Neural progenitor cell (in vitro differentiated cells): ENCODE measurements around the gene TRPC1. TPM values are rescaled to one million over a fixed set of nuclear protein-coding genes. Genes with fewer than 3 reads are reported as not detected.

ENCODE experiments used
- DNase-seq: peaks from one replicate; pipeline ENCODE4 v3.0.0-alpha.2; 2016; ENCODE audit warnings: low spot score
- H2AFZ ChIP-seq: fragments of 200-600 bp; sonication (generic); replicated peaks from 2 replicates; pipeline ENCODE4 v1.6.1; 2016; ENCODE audit warnings: antibody characterized with exemption
- H3F3A ChIP-seq: fragments of 200-600 bp; sonication (generic); 2 replicates; pipeline ENCODE4 v1.6.1; 2016; ENCODE audit warnings: antibody characterized with exemption, low read depth
- H3K27ac ChIP-seq: fragments of 200-600 bp; sonication (generic); 2 replicates; pipeline ENCODE4 v1.5.1; 2016; ENCODE audit warnings: mild to moderate bottlenecking
- H3K27me3 ChIP-seq: fragments of 200-600 bp; sonication (generic); 2 replicates; pipeline ENCODE4 v1.6.1; 2016; ENCODE audit warnings: mild to moderate bottlenecking, moderate library complexity
- H3K36me3 ChIP-seq: fragments of 200-600 bp; sonication (generic); 2 replicates; pipeline ENCODE4 v1.5.1; 2016
- H3K4me1 ChIP-seq: fragments of 200-600 bp; sonication (generic); 2 replicates; pipeline ENCODE4 v1.6.1; 2016; ENCODE audit warnings: mixed run types
- H3K4me2 ChIP-seq: fragments of 200-600 bp; sonication (generic); 2 replicates; pipeline ENCODE4 v1.6.1; 2016
- H3K4me3 ChIP-seq: fragments of 200-600 bp; sonication (generic); 2 replicates; pipeline ENCODE4 v1.5.1; 2016
- H3K79me2 ChIP-seq: fragments of 200-600 bp; sonication (generic); 2 replicates; pipeline ENCODE4 v1.6.1; 2016; ENCODE audit warnings: low read depth
- H3K9ac ChIP-seq: fragments of 200-600 bp; sonication (generic); 2 replicates; pipeline ENCODE4 v1.6.1; 2016
- H3K9me3 ChIP-seq: fragments of 200-600 bp; sonication (generic); 2 replicates; pipeline ENCODE4 v1.5.1; 2016; ENCODE audit warnings: low read depth
- H4K20me1 ChIP-seq: fragments of 200-600 bp; sonication (generic); 2 replicates; pipeline ENCODE4 v1.6.1; 2016; ENCODE audit warnings: low read depth
- H3K27ac Mint-ChIP-seq: 3 replicates; pipeline ENCODE4 v1.8.0; 2021; ENCODE audit warnings: mixed read lengths
- H3K27me3 Mint-ChIP-seq: 2 replicates; pipeline ENCODE4 v1.8.0; 2022; ENCODE audit warnings: low read depth, mild to moderate bottlenecking, inconsistent platforms, moderate library complexity, mixed read lengths; ENCODE audit not compliant: insufficient read depth
- H3K36me3 Mint-ChIP-seq: 3 replicates; pipeline ENCODE4 v1.8.0; 2021; ENCODE audit warnings: mixed read lengths
- H3K4me1 Mint-ChIP-seq: 3 replicates; pipeline ENCODE4 v1.8.0; 2021; ENCODE audit warnings: mixed read lengths
- H3K4me3 Mint-ChIP-seq: 3 replicates; pipeline ENCODE4 v1.8.0; 2021; ENCODE audit warnings: mild to moderate bottlenecking, moderate library complexity, mixed read lengths
- H3K9me3 Mint-ChIP-seq: 3 replicates; pipeline ENCODE4 v1.8.0; 2020; ENCODE audit warnings: mixed read lengths
- EZH2 ChIP-seq: fragments of 200-600 bp; sonication (generic); IDR thresholded peaks from 2 replicates; pipeline ENCODE4 v1.6.1; 2017; ENCODE audit warnings: antibody characterized with exemption, mild to moderate bottlenecking, moderate library complexity
- EZH2phosphoT487 ChIP-seq: fragments of 200-600 bp; sonication (generic); IDR thresholded peaks from 2 replicates; pipeline ENCODE4 v1.6.1; 2017; ENCODE audit warnings: antibody characterized with exemption
- total RNA-seq: library from RNA; depleted of rRNA; stranded (reverse); fragments of >200 nt; gene quantifications from 2 replicates; pipeline ENCODE4 v1.2.3, GENCODE V29; 2015; ENCODE audit warnings: low replicate concordance
- TF ChIP-seq, protein P1 (sequence below): fragments of 200-600 bp; sonication (generic); IDR thresholded peaks from 2 replicates; pipeline ENCODE4 v1.5.1; 2017; ENCODE audit warnings: antibody characterized with exemption, mild to moderate bottlenecking

Gene TRPC1
- total RNA-seq, 1 donor from 2014 or later = 36.4 TPM

DNA sequence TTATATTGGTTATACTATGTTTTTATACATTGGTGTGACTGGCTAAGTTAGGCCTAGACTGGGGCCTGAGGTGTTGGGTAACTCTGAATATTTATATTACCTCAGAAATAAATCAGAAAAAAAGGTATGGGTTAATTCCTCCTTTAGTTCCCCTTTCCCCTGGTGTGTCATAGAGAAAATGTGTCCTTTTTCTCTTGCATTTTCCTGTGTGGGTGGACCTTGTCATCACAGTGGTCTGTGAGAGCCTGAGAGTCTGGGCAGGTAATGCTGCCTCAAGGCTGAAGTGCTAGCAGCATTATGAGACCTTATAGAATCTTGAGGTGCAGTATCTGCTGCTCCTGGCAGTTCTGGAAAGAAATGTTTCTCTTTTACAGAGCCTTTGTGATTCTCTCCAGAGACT, 95.3 kb downstream of the TRPC1 start:
- no peaks in the 10 kb centered on the region for H3K27me3 ChIP-seq
- H3K36me3 ChIP-seq = no peaks in the 10 kb centered on the region
- no peak overlapping the region for H3K9ac ChIP-seq
- peaks cover 4% of the 10 kb centered on the region for H3K4me1 Mint-ChIP-seq
- no peak for TF ChIP-seq EZH2
- peaks cover 2% of the 10 kb centered on the region for H3K27me3 Mint-ChIP-seq
- H3K4me3 Mint-ChIP-seq = no peak overlapping the region
- peaks cover 7% of the 10 kb centered on the region for H3K4me1 ChIP-seq
- no peaks in the 10 kb centered on the region for H3K9me3 ChIP-seq
- no peaks in the 10 kb centered on the region for H3K79me2 ChIP-seq
- no peak overlapping the region for H3K4me2 ChIP-seq
- H3K27ac ChIP-seq = no peak overlapping the region
- no peaks in the 10 kb centered on the region for H4K20me1 ChIP-seq
- H3F3A ChIP-seq = no peaks in the 10 kb centered on the region
- no peaks in the 10 kb centered on the region for H3K36me3 Mint-ChIP-seq
- H2AFZ ChIP-seq = no peak overlapping the region
- H3K9me3 Mint-ChIP-seq = no peaks in the 10 kb centered on the region
- no peak for DNase-seq
- no peak overlapping the region for H3K4me3 ChIP-seq
- H3K27ac Mint-ChIP-seq = no peak overlapping the region

DNA sequence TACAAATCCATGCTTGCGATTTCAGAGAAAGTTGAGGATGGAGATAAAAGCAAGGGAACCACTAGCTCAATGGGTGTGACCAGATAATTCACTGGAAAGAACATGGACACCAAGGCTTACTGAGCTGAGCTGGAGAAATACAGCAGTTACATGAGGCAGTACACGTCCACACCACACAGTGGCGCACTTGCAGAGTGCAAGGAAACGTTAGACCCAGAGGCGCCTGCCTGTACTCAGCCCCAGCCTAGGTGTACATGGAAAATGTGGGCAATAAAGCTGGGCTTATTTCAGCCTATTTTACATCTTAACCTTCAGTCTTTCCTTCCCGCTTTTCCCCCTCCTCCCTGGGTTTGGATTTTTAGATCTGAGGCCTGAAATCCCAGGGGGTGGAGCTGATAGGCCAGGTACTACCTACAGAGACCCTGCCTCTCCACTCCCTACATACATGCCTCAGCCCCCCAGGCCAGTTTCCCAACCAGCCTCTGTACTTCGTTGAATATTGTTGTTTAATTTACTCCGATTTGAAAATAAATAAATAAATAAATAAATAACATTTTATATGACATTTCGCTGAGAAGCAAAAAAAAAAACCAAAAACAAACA, 105.0 kb downstream of the TRPC1 start:
- Histone ChIP-seq H2AFZ (peak overlapping the region; percentile 46), H3K27me3 (no peaks in the 10 kb centered on the region)
- no peaks in the 10 kb centered on the region for H3K9me3 Mint-ChIP-seq

DNA sequence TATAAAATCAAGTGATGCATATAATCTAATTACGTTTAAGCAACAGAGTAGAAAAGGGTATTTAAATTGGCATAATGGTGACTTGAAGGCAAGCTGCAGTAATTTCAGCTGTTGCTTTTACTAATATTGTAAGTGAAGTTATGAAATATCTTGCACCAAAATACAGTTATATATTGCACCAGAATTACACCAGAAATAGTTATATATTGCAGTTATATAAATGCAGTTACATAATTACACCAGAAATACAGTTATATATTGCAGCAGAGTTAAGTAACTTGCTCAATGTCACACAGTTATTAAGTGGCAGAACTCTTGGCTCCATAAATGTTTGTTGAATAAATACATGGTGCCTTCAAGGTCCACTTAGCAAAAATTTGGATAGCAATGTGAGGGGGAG, 113.7 kb downstream of the TRPC1 start:
- H3K27ac ChIP-seq = no peak overlapping the region
- no peak overlapping the region for H3K4me3 ChIP-seq
- TF ChIP-seq, protein P1, sequence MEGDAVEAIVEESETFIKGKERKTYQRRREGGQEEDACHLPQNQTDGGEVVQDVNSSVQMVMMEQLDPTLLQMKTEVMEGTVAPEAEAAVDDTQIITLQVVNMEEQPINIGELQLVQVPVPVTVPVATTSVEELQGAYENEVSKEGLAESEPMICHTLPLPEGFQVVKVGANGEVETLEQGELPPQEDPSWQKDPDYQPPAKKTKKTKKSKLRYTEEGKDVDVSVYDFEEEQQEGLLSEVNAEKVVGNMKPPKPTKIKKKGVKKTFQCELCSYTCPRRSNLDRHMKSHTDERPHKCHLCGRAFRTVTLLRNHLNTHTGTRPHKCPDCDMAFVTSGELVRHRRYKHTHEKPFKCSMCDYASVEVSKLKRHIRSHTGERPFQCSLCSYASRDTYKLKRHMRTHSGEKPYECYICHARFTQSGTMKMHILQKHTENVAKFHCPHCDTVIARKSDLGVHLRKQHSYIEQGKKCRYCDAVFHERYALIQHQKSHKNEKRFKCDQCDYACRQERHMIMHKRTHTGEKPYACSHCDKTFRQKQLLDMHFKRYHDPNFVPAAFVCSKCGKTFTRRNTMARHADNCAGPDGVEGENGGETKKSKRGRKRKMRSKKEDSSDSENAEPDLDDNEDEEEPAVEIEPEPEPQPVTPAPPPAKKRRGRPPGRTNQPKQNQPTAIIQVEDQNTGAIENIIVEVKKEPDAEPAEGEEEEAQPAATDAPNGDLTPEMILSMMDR = no peak
- no peak for TF ChIP-seq EZH2phosphoT487
- no peak for TF ChIP-seq EZH2
- Mint-ChIP-seq H3K27ac (no peak overlapping the region), H3K27me3 (peaks cover 2% of the 10 kb centered on the region), H3K4me3 (no peak overlapping the region), H3K36me3 (no peaks in the 10 kb centered on the region), H3K9me3 (no peaks in the 10 kb centered on the region), H3K4me1 (no peaks in the 10 kb centered on the region)
- H3K9me3 ChIP-seq = no peaks in the 10 kb centered on the region
- H3K36me3 ChIP-seq = no peaks in the 10 kb centered on the region
- H4K20me1 ChIP-seq = no peaks in the 10 kb centered on the region
- H3K9ac ChIP-seq = no peak overlapping the region
- no peaks in the 10 kb centered on the region for H3F3A ChIP-seq
- H3K79me2 ChIP-seq = no peaks in the 10 kb centered on the region
- no peak overlapping the region for H2AFZ ChIP-seq
- no peaks in the 10 kb centered on the region for H3K27me3 ChIP-seq
- no peaks in the 10 kb centered on the region for H3K4me1 ChIP-seq
- H3K4me2 ChIP-seq = no peak overlapping the region
- no peak for DNase-seq

More for the DNA sequence above, 105.0 kb downstream of the TRPC1 start:
- no peaks in the 10 kb centered on the region for H4K20me1 ChIP-seq
- no peaks in the 10 kb centered on the region for H3K9me3 ChIP-seq
- no peaks in the 10 kb centered on the region for H3K36me3 ChIP-seq
- no peaks in the 10 kb centered on the region for H3K36me3 Mint-ChIP-seq
- no peaks in the 10 kb centered on the region for H3K79me2 ChIP-seq
- H3F3A ChIP-seq = no peaks in the 10 kb centered on the region
- no peak overlapping the region for H3K27ac ChIP-seq
- H3K27me3 Mint-ChIP-seq = peaks cover 3% of the 10 kb centered on the region
- peaks cover under 1% of the 10 kb centered on the region for H3K4me1 Mint-ChIP-seq
- no peak overlapping the region for H3K4me3 Mint-ChIP-seq
- H3K4me2 ChIP-seq = no peak overlapping the region
- DNase-seq = peak; percentile 85
- peaks cover 2% of the 10 kb centered on the region for H3K4me1 ChIP-seq
- TF ChIP-seq EZH2phosphoT487 (no peak), EZH2 (no peak)
- TF ChIP-seq, protein P1 = peak; percentile 94
- no peak overlapping the region for H3K27ac Mint-ChIP-seq
- H3K4me3 ChIP-seq = no peak overlapping the region
- no peak overlapping the region for H3K9ac ChIP-seq

DNA sequence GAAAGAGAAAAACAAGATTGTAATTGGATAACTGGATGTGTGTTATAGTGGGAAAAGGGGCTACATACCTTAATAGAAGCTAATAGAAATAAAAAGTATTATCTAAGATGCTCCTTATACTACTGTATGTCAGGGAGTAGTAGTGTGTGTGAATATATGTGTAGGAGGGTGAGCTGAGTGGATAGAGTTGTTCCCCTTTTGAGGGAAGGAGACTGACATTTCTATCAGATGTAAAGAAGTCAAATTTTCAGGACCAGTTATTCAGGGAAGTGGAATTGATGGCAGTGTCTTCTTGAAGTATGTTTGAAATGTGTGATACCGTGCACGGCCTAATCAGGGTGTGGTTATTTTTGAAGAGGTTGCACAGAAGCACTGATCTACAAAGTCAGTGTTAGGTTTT, 116.0 kb downstream of the TRPC1 start:
- Mint-ChIP-seq H3K4me3 (no peak overlapping the region), H3K9me3 (no peaks in the 10 kb centered on the region), H3K27me3 (no peaks in the 10 kb centered on the region), H3K27ac (no peak overlapping the region), H3K36me3 (no peaks in the 10 kb centered on the region), H3K4me1 (no peaks in the 10 kb centered on the region)
- DNase-seq = no peak
- Histone ChIP-seq H3K4me3 (no peak overlapping the region), H3K4me1 (peaks cover 6% of the 10 kb centered on the region), H3K27ac (no peak overlapping the region), H3K27me3 (no peaks in the 10 kb centered on the region), H3K79me2 (no peaks in the 10 kb centered on the region), H3K36me3 (no peaks in the 10 kb centered on the region), H3K9ac (no peak overlapping the region), H3F3A (no peaks in the 10 kb centered on the region), H3K4me2 (no peak overlapping the region), H3K9me3 (no peaks in the 10 kb centered on the region), H2AFZ (no peak overlapping the region), H4K20me1 (no peaks in the 10 kb centered on the region)
- TF ChIP-seq EZH2 (no peak), EZH2phosphoT487 (no peak)
- TF ChIP-seq, protein P1 = no peak
